ENCODE measurements around the gene HES7. TPM values are rescaled to one million over a fixed set of nuclear protein-coding genes. Genes with fewer than 3 reads are reported as not detected.
"Not testable (repeated sequence)": the region's sequence is repeated elsewhere in the genome, so short reads cannot be mapped to it uniquely, and the experiment has no call there.

The HES7 gene
- total RNA-seq, 1 experiment from 2014 or later: not detected

GRCh38 chr17:8122422-8122923 lies 1.4 kb downstream of the HES7 start:
- peak; percentile 56 for DNase-seq (ENCODE audit: low spot score)

- DNase-seq (ENCODE audit: low spot score): peak; percentile 53
Observed at GRCh38 chr17:8121681-8122421, 2.1 kb downstream of the HES7 start.

GRCh38 chr17:8121407-8121680 lies 2.6 kb downstream of the HES7 start:
- DNase-seq (ENCODE audit: low spot score): no peak

- peak; percentile 82 for DNase-seq (ENCODE audit: low spot score)
Observed at GRCh38 chr17:8120520-8121406, 3.1 kb downstream of the HES7 start.

GRCh38 chr17:8119581-8120519 lies 4.1 kb downstream of the HES7 start:
- peak; percentile 97 for DNase-seq (ENCODE audit: low spot score)

- peak; percentile 88 for DNase-seq (ENCODE audit: low spot score)
Observed at GRCh38 chr17:8118769-8119580, 4.9 kb downstream of the HES7 start.

GRCh38 chr17:8117980-8118768 lies 5.7 kb downstream of the HES7 start, which contains the start of gene ALOXE3:
Gene ALOXE3, minus strand, starts transcription at chr17:8118514. Its CDS starts 524 bp downstream, at chr17:8117990.
- peak; percentile 83 for DNase-seq (ENCODE audit: low spot score)

GRCh38 chr17:8117367-8117979 lies 6.4 kb downstream of the HES7 start:
- no peak for DNase-seq (ENCODE audit: low spot score)

- DNase-seq (ENCODE audit: low spot score): no peak
Observed at GRCh38 chr17:8116776-8117175, 7.1 kb downstream of the HES7 start.

GRCh38 chr17:8110907-8111306 lies 13.0 kb downstream of the HES7 start:
- no peak for DNase-seq (ENCODE audit: low spot score)

- DNase-seq (ENCODE audit: low spot score): no peak
Observed at GRCh38 chr17:8110456-8110804, 13.5 kb downstream of the HES7 start.

- DNase-seq (ENCODE audit: low spot score): no peak
Observed at GRCh38 chr17:8109661-8110455, 14.0 kb downstream of the HES7 start.

GRCh38 chr17:8108972-8109660 lies 14.8 kb downstream of the HES7 start:
- DNase-seq (ENCODE audit: low spot score): no peak

- DNase-seq (ENCODE audit: low spot score): not testable (repeated sequence)
Observed at GRCh38 chr17:8106980-8107379, 16.9 kb downstream of the HES7 start.

GRCh38 chr17:8105957-8106398 lies 17.9 kb downstream of the HES7 start:
- no peak for DNase-seq (ENCODE audit: low spot score)

GRCh38 chr17:8104911-8105310 lies 19.0 kb downstream of the HES7 start:
- DNase-seq (ENCODE audit: low spot score): no peak

GRCh38 chr17:8103549-8103948 lies 20.4 kb downstream of the HES7 start:
- peak; percentile 66 for DNase-seq (ENCODE audit: low spot score)

GRCh38 chr17:8101721-8102120 lies 22.2 kb downstream of the HES7 start:
- DNase-seq (ENCODE audit: low spot score): no peak

All from A172 (cell line).